Calu3 (cell line): ENCODE data around the gene ATP6V1C2. TPM values are rescaled to one million over a fixed set of nuclear protein-coding genes. Genes with fewer than 3 reads are reported as not detected.

Experiments used
- BruUV-seq: library from RNA; stranded (reverse); fragments of 400-500 nt; replicated peaks from 2 replicates; lab custom pipeline; 2021; lab: Mats Ljungman, UMichigan
- CTCF ChIA-PET: fragments of 300-600 bp; sonication (Branson Sonifier 250); formaldehyde crosslinking; loops from one replicate; lab custom pipeline; 2022; ENCODE audit warnings: antibody characterized with exemption; lab: Charles Lee
- DNase-seq: peaks from one replicate; pipeline ENCODE4 v3.0.0; 2022
- H3K27ac Mint-ChIP-seq: one replicate; pipeline ENCODE4 v1.8.0; 2022; ENCODE audit warnings: mixed read lengths; ENCODE audit not compliant: unreplicated experiment
- H3K27me3 Mint-ChIP-seq: one replicate; pipeline ENCODE4 v1.8.0; 2022; ENCODE audit warnings: mixed read lengths; ENCODE audit not compliant: unreplicated experiment
- H3K36me3 Mint-ChIP-seq: one replicate; pipeline ENCODE4 v1.8.0; 2022; ENCODE audit warnings: mild to moderate bottlenecking, moderate library complexity, mixed read lengths; ENCODE audit not compliant: insufficient read depth, unreplicated experiment
- H3K4me1 Mint-ChIP-seq: one replicate; pipeline ENCODE4 v1.8.0; 2022; ENCODE audit warnings: mild to moderate bottlenecking, low read depth, mixed read lengths; ENCODE audit not compliant: unreplicated experiment
- H3K4me3 Mint-ChIP-seq: one replicate; pipeline ENCODE4 v1.8.0; 2022; ENCODE audit warnings: mild to moderate bottlenecking, low read depth, moderate library complexity, mixed read lengths; ENCODE audit not compliant: unreplicated experiment
- H3K9me3 Mint-ChIP-seq: one replicate; pipeline ENCODE4 v1.8.0; 2022; ENCODE audit warnings: low read depth, mixed read lengths; ENCODE audit not compliant: unreplicated experiment
- CTCF ChIP-seq: fragments of 200-600 bp; IDR thresholded peaks from one replicate; pipeline ENCODE4 v1.8.0; 2022; ENCODE audit warnings: antibody characterized with exemption; ENCODE audit not compliant: unreplicated experiment
- intact Hi-C: fragments of 100-400 bp; cut with micrococcal nuclease; formaldehyde crosslinking; loops from one replicate; pipeline ENCODE4 v1.10.0; 2022; ENCODE audit not compliant: unreplicated experiment
- total RNA-seq: library from RNA; stranded (reverse); gene quantifications from 2 replicates; pipeline ENCODE4 v1.2.3, GENCODE V29; 2022

ATP6V1C2 gene
- total RNA-seq, 1 experiment from 2014 or later = 0.28 TPM

DNA sequence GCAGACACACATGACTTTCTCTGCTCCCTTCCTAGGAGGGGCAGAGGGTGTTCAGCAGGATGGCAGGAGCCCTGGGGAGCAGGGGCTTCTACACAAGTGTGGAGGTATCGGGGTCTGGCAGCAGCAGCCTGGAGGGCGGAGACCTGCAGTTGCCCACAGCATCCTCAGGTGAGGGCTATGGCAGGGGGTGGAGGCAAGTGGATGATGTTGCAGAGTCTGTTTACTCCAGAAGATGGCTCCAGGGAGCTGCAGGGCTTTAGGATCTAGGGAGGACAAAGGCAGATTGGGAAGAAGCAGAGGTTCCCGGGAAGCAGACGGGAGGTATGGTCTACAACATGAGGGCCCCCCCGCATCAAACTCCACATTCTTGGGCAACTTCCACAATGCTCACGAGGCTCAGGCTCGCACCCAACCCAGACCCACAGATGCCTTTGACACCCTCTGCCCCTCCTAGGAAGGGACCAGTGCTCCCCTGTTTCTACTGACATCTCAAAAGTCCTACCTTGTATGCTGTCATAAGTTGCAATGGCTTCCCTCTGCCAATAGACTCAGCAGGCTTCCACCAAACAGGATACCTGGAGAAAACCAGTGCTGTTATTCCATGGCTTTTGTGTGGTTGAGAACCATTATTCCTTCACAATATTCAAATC is 12.0 kb upstream of the ATP6V1C2 start:
- no peaks in the 10 kb centered on the region for H3K36me3 Mint-ChIP-seq
- peak; percentile 50 for DNase-seq
- H3K27me3 Mint-ChIP-seq = peaks cover 82% of the 10 kb centered on the region
- CTCF ChIA-PET = interaction anchor here (1.0 kb wide), 1 partner anchor 13 kb away, joined by 3 read pairs; no protein-coding TSS in a partner anchor
- BruUV-seq = no TSS peak
- no peak overlapping the region for H3K4me3 Mint-ChIP-seq
- no peak overlapping the region for H3K27ac Mint-ChIP-seq
- H3K9me3 Mint-ChIP-seq = no peaks in the 10 kb centered on the region
- peaks cover 8% of the 10 kb centered on the region for H3K4me1 Mint-ChIP-seq
- TF ChIP-seq CTCF = peak; percentile 41
- intact Hi-C loops = loop anchor here (5.0 to 10.0 kb wide), 2 partner anchors 75 to 123 kb away; no protein-coding TSS in a partner anchor

GRCh38 chr2:10712185-10712809 is 9.1 kb upstream of the ATP6V1C2 start:
- Mint-ChIP-seq H3K27me3 (peaks cover 71% of the 10 kb centered on the region), H3K4me3 (no peak overlapping the region), H3K27ac (no peak overlapping the region), H3K9me3 (no peaks in the 10 kb centered on the region), H3K36me3 (no peaks in the 10 kb centered on the region), H3K4me1 (peaks cover 8% of the 10 kb centered on the region)
- DNase-seq = no peak
- TF ChIP-seq CTCF = no peak
- BruUV-seq = no TSS peak
- intact Hi-C loops = loop anchor here (10.0 kb wide), 2 partner anchors 103 to 413 kb away; partner anchors contain the start of gene PDIA6
- CTCF ChIA-PET = no interaction called here

GRCh38 chr2:10716581-10716980 is 4.8 kb upstream of the ATP6V1C2 start:
- peaks cover 44% of the 10 kb centered on the region for H3K27me3 Mint-ChIP-seq
- no peak for TF ChIP-seq CTCF
- no peaks in the 10 kb centered on the region for H3K36me3 Mint-ChIP-seq
- H3K4me1 Mint-ChIP-seq = peaks cover 17% of the 10 kb centered on the region
- intact Hi-C loops = loop anchor here (10.0 kb wide), 2 partner anchors 98 to 408 kb away; partner anchors contain the start of gene PDIA6
- CTCF ChIA-PET = interaction anchor here (0.6 kb wide), 1 partner anchor 10 kb away, joined by 3 read pairs; no protein-coding TSS in a partner anchor
- H3K27ac Mint-ChIP-seq = no peak overlapping the region
- no peak for DNase-seq
- H3K4me3 Mint-ChIP-seq = no peak overlapping the region
- BruUV-seq = no TSS peak
- no peaks in the 10 kb centered on the region for H3K9me3 Mint-ChIP-seq

GRCh38 chr2:10717628-10718027 is 3.8 kb upstream of the ATP6V1C2 start:
- BruUV-seq = no TSS peak
- H3K36me3 Mint-ChIP-seq = no peaks in the 10 kb centered on the region
- CTCF ChIA-PET = no interaction called here
- H3K4me1 Mint-ChIP-seq = peaks cover 17% of the 10 kb centered on the region
- intact Hi-C loops = loop anchor here (10.0 kb wide), 2 partner anchors 97 to 407 kb away; partner anchors contain the start of gene PDIA6
- TF ChIP-seq CTCF = no peak
- H3K4me3 Mint-ChIP-seq = no peak overlapping the region
- H3K27me3 Mint-ChIP-seq = peaks cover 44% of the 10 kb centered on the region
- H3K27ac Mint-ChIP-seq = no peak overlapping the region
- H3K9me3 Mint-ChIP-seq = no peaks in the 10 kb centered on the region
- peak; percentile 32 for DNase-seq
